ENCODE measurements around the gene CREM. TPM values are rescaled to one million over a fixed set of nuclear protein-coding genes. Genes with fewer than 3 reads are reported as not detected.

CREM gene
- total RNA-seq, 2 donors from 2014 or later: 34.1 to 53.4 TPM

DNA sequence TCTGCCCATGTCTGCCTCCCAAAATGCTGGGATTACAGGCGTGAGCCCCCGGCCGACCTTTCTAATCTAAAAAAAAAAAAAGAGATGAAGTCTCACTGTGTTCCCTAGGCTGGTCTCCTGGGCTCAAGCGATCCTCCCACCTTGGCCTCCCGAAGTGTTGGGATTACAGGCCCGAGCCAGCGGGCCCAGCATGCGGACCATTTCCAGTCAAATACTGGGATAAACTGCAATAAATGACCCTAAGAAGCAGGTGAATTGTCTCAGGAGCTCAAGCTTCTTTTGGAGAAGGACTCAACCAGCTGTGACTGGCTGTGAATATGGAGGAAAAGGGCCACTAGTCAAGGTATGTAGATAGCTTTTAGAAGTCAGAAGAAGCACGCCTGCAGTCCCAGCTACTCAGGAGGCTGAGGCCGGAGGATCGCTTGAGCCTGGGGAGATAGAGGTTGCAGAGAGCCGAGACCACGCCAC lies 550 bp upstream of the CREM start:
- no peak for ATAC-seq (ENCODE audit: insufficient number of reproducible peaks, low FRiP score, low read depth)
- no peak for DNase-seq (ENCODE audit: low spot score)
- Histone ChIP-seq H3K36me3 (no peaks in the 10 kb centered on the region), H3K4me3 (peak overlapping the region; percentile 91), H3K27ac (peak overlapping the region; percentile 97 to 99), H3K4me1 (ENCODE audit: control insufficient read depth in 1 of 2, low read depth in 2 of 2) (peaks cover 9 to 27% of the 10 kb centered on the region in 2 donors), H3K9me3 (no peaks in the 10 kb centered on the region), H3K27me3 (replicated peaks; ENCODE audit: insufficient read depth) (no peaks in the 10 kb centered on the region)
- TF ChIP-seq, protein P1, sequence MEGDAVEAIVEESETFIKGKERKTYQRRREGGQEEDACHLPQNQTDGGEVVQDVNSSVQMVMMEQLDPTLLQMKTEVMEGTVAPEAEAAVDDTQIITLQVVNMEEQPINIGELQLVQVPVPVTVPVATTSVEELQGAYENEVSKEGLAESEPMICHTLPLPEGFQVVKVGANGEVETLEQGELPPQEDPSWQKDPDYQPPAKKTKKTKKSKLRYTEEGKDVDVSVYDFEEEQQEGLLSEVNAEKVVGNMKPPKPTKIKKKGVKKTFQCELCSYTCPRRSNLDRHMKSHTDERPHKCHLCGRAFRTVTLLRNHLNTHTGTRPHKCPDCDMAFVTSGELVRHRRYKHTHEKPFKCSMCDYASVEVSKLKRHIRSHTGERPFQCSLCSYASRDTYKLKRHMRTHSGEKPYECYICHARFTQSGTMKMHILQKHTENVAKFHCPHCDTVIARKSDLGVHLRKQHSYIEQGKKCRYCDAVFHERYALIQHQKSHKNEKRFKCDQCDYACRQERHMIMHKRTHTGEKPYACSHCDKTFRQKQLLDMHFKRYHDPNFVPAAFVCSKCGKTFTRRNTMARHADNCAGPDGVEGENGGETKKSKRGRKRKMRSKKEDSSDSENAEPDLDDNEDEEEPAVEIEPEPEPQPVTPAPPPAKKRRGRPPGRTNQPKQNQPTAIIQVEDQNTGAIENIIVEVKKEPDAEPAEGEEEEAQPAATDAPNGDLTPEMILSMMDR (IDR thresholded peaks at IDR 0.05): no peak

DNA sequence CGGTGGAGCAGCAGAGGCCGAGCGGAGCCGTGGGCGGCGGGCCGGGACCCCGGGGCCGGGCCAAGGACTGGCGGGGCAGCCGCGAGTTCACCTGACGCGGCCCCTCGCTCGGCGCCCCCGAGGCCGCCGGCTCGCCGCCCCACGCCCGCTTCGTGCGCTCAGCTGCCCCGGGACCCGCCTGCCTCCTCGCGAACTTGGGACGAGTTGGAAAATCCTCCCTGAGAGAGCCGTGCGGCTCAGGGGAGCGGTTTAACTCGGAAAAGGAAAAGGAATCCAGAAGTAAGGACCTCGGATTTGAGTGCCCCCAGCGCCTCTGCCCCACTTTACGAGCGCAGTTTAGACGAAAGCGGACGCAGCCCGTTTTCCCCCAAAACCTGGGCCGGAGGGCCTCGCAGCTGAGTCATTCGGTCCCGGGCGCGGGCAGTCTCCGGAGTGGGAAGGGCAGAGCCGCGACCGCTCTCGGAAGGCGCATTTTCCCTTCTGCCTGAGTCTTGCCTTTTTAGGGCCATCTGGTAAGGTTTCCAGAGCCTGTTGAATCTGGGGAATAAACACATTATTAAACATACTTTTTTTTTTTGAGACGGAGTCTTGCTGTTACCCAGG lies 744 bp downstream of the CREM start:
- H3K4me1 ChIP-seq (ENCODE audit: control insufficient read depth in 1 of 2, low read depth in 2 of 2): peaks cover 15 to 34% of the 10 kb centered on the region in 2 donors
- ATAC-seq (ENCODE audit: insufficient number of reproducible peaks, low FRiP score, low read depth): peak; percentile 12
- TF ChIP-seq, protein P1 (IDR thresholded peaks at IDR 0.05): no peak
- H3K9me3 ChIP-seq: no peaks in the 10 kb centered on the region
- no peaks in the 10 kb centered on the region for H3K36me3 ChIP-seq
- H3K4me3 ChIP-seq: peak overlapping the region; percentile 91
- no peaks in the 10 kb centered on the region for H3K27me3 ChIP-seq (replicated peaks; ENCODE audit: insufficient read depth)
- peak; percentile 9 for DNase-seq (ENCODE audit: low spot score)
- peak overlapping the region; percentile 97 to 99 for H3K27ac ChIP-seq

DNA sequence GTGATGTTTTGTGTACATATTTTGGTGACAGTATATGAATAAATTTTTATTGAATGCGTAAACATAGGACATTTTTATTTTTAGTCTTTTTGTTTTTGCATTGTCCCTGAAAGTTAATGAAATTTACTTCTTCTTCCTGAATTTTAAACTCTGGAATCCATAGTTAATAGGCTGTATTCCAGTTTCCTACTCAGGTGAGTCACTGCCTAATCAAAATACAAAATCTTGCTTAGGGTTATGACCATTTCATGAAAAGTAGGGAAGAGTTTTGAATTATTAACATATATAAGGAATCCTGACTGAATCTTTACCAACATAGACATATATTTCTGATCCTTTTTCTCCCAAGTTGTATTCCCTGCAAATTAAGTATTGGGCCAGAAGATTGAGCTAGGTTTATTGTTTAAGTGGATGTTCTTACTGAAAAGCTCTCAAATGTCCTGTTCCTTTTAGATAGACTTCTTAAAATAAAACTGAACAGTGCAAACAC lies 2.6 kb downstream of the CREM start:
- H3K9me3 ChIP-seq: no peaks in the 10 kb centered on the region
- TF ChIP-seq, protein P1 (IDR thresholded peaks at IDR 0.05): no peak
- no peak overlapping the region for H3K27ac ChIP-seq

DNA sequence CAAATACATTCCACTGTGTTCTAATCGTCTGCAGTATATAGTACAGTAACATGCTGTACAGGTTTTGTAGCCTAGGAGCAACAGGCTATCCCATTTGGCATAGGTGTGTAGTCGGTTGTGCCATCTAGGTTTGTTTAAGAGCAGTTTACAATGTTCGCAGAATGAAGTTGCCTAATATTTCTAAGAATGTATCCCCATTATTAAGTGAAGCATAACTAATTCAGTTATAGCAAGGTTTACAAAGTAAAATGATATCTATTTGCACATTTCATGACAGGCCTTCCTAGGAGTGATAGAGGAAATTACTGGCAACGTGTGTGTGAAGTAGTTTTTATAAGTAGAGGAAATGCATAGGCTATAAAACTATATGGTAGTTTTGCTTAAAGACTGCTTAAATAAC lies 4.0 kb downstream of the CREM start:
- Histone ChIP-seq H3K9me3 (no peaks in the 10 kb centered on the region), H3K27ac (no peak overlapping the region), H3K27me3 (replicated peaks; ENCODE audit: insufficient read depth) (no peaks in the 10 kb centered on the region), H3K4me3 (no peak overlapping the region), H3K36me3 (no peaks in the 10 kb centered on the region), H3K4me1 (ENCODE audit: control insufficient read depth in 1 of 2, low read depth in 2 of 2) (peaks cover 15 to 34% of the 10 kb centered on the region in 2 donors)
- no peak for ATAC-seq (ENCODE audit: insufficient number of reproducible peaks, low FRiP score, low read depth)
- TF ChIP-seq, protein P1 (IDR thresholded peaks at IDR 0.05): no peak
- no peak for DNase-seq (ENCODE audit: low spot score)

More for the DNA sequence above, 2.6 kb downstream of the CREM start:
- DNase-seq (ENCODE audit: low spot score) (no peak), ATAC-seq (ENCODE audit: insufficient number of reproducible peaks, low FRiP score, low read depth) (no peak)
- Histone ChIP-seq H3K4me3 (no peak overlapping the region), H3K27me3 (replicated peaks; ENCODE audit: insufficient read depth) (no peaks in the 10 kb centered on the region), H3K36me3 (no peaks in the 10 kb centered on the region), H3K4me1 (ENCODE audit: control insufficient read depth in 1 of 2, low read depth in 2 of 2) (peaks cover 15 to 34% of the 10 kb centered on the region in 2 donors)

DNA sequence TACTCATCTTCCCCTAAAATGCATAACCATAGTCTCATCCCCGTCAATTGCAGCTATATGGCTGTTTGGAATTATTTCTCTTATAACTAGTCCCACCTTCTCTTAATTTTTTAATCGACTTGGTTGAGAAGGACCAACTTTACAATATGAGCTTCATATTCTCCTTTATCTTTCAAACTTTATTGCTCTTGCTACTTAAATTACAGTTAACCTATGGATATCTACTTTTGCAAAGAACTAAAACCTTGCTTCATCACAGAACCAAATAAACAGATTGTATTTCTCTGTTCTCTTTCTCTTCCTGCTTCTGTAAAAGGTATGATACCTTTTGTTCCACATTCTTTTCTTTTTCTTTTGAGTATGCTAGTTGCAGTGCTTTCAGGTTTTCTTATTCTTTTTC lies 6.1 kb downstream of the CREM start:
- DNase-seq (ENCODE audit: low spot score): no peak
- Histone ChIP-seq H3K36me3 (no peaks in the 10 kb centered on the region), H3K4me1 (ENCODE audit: control insufficient read depth in 1 of 2, low read depth in 2 of 2) (peaks cover 15 to 30% of the 10 kb centered on the region in 2 donors), H3K9me3 (no peaks in the 10 kb centered on the region), H3K4me3 (no peak overlapping the region), H3K27me3 (replicated peaks; ENCODE audit: insufficient read depth) (no peaks in the 10 kb centered on the region), H3K27ac (no peak overlapping the region)
- TF ChIP-seq, protein P1 (IDR thresholded peaks at IDR 0.05): no peak
- ATAC-seq (ENCODE audit: insufficient number of reproducible peaks, low FRiP score, low read depth): no peak

Data from thoracic aorta (tissue), 2 donors.